GM19193 (cell line): ENCODE results near the gene LDAF1.

Experiments used
- POLR2A ChIP-seq: IDR thresholded peaks from 4 replicates; pipeline ENCODE4 v1.6.1; 2011; ENCODE audit not compliant: insufficient read depth, insufficient read length; ENCODE audit errors: extremely low read depth

Gene LDAF1

GRCh38 chr16:21214086-21214485, 55.6 kb downstream of the LDAF1 start:
- TF ChIP-seq POLR2A: no peak

DNA sequence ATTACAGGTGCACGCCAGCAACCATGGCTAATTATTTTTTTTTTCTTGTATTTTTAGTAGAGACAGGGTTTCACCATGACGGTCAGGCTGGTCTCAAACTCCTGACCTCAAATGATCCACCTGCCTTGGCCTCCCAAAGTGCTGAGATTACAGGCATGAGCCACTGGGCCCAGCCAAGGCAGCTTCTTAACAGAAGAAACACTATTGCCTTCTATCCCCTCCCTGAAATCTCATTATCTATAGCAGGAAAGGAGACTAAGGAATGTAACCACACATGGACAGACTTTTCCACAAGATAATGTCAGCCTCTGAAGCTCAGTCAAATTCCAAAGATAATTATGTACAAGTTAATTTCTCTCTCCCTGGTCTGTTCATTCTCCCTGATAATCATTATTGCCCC, 58.6 kb downstream of the LDAF1 start:
- no peak for TF ChIP-seq POLR2A

- no peak for TF ChIP-seq POLR2A
Observed at GRCh38 chr16:21218153-21218552, 59.7 kb downstream of the LDAF1 start.

GRCh38 chr16:21219551-21219950, 61.1 kb downstream of the LDAF1 start:
- TF ChIP-seq POLR2A: no peak

DNA sequence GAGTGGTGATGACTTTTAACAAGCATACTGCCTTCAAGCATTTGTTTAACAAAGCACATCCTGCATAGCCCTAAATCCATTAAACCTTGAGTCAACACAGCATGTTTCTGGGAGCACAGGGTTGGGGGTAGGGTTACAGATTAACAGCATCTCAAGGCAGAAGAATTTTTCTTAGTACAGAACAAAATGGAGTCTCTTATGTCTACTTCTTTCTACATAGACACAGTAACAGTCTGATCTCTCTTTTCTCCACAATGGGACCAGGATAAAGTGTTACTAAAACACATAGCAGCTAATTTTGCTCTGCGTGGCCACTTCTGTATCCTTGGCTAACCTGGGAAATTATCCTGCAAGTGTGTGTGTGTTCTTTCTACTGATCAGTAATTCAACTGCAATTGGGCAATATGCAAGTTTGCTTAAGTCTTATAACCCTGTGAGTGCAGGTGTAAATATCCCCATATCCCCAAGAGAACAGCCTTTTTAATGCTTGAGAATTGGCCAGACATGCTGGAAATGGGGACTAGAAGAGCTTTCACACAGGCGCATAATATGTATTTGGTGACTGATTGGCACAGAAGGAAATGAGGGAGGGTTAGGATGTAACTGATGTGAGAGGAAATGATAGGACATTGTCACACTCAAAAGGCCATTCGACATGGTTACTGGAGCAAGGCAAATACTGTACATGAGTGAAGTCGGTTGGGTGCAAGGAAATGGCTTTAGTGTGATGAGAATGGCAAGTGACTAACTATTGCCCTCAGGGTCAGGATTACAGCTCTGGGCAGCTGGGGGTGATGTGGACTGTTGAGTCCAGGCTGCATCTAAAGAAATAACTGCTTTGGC, 64.2 kb downstream of the LDAF1 start:
- no peak for TF ChIP-seq POLR2A

GRCh38 chr16:21223787-21224186, 65.3 kb downstream of the LDAF1 start:
- no peak for TF ChIP-seq POLR2A

GRCh38 chr16:21224800-21225199, 66.3 kb downstream of the LDAF1 start:
- no peak for TF ChIP-seq POLR2A

DNA sequence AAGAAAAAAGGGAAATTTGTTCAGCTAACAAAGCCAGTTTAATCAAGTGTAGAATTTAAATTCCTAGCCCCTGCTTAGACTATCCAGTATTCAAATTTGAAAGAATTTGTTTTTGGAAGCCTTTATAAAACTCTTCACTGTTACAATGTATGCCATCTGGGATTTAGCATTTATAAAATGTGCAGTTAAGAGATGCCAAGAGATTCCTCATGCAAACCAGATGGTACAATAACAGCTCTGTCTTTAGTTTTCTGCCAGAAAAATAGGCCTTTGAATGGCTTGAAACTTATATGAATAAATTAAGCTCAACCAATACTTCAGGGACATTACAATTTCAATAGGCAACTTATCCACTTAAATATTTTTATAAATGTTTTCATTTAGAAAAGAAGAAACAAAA, 68.3 kb downstream of the LDAF1 start:
- no peak for TF ChIP-seq POLR2A

- no peak for TF ChIP-seq POLR2A
Observed at GRCh38 chr16:21227866-21228265, 69.4 kb downstream of the LDAF1 start.

GRCh38 chr16:21228361-21228872, 69.9 kb downstream of the LDAF1 start:
- TF ChIP-seq POLR2A: no peak
